Glutamatergic neuron (in vitro differentiated cells): Measurements from ENCODE around the gene KMT2E. TPM values are rescaled to one million over a fixed set of nuclear protein-coding genes. Genes with fewer than 3 reads are reported as not detected.

ENCODE experiments used
- DNase-seq: peaks from one replicate; pipeline ENCODE4 v3.0.0; 2022
- H3K27ac Mint-ChIP-seq: one replicate; pipeline ENCODE4 v1.8.0; 2020; ENCODE audit warnings: mild to moderate bottlenecking, mixed read lengths, inconsistent platforms; ENCODE audit not compliant: unreplicated experiment
- H3K27me3 Mint-ChIP-seq: one replicate; pipeline ENCODE4 v1.8.0; 2020; ENCODE audit warnings: mild to moderate bottlenecking, moderate library complexity, mixed read lengths, inconsistent platforms; ENCODE audit not compliant: unreplicated experiment
- H3K36me3 Mint-ChIP-seq: one replicate; pipeline ENCODE4 v1.8.0; 2020; ENCODE audit warnings: mild to moderate bottlenecking, mixed read lengths, inconsistent platforms; ENCODE audit not compliant: unreplicated experiment
- H3K4me1 Mint-ChIP-seq: one replicate; pipeline ENCODE4 v1.8.0; 2020; ENCODE audit warnings: mild to moderate bottlenecking, low read depth, mixed read lengths, inconsistent platforms; ENCODE audit not compliant: unreplicated experiment
- H3K4me3 Mint-ChIP-seq: one replicate; pipeline ENCODE4 v1.8.0; 2020; ENCODE audit warnings: mild to moderate bottlenecking, mixed read lengths, inconsistent platforms; ENCODE audit not compliant: unreplicated experiment
- H3K9me3 Mint-ChIP-seq: one replicate; pipeline ENCODE4 v1.8.0; 2020; ENCODE audit warnings: mild to moderate bottlenecking, moderate library complexity, mixed read lengths, inconsistent platforms; ENCODE audit not compliant: unreplicated experiment
- total RNA-seq: library from RNA; stranded (reverse); fragmentation: NEBNext Ultra II Directional; extraction: Animal tissue kit (Norgen Biotek cat#: 25700); gene quantifications from one replicate; pipeline ENCODE4 v1.2.1, GENCODE V29; 2021; ENCODE audit not compliant: unreplicated experiment
- TF ChIP-seq, protein P1 (sequence below): fragments of 200-600 bp; sonication (generic); IDR thresholded peaks from one replicate; pipeline ENCODE4 v1.5.0; 2021; ENCODE audit not compliant: partially characterized antibody, unreplicated experiment

KMT2E gene
- total RNA-seq, 1 donor from 2014 or later: 126 TPM

DNA sequence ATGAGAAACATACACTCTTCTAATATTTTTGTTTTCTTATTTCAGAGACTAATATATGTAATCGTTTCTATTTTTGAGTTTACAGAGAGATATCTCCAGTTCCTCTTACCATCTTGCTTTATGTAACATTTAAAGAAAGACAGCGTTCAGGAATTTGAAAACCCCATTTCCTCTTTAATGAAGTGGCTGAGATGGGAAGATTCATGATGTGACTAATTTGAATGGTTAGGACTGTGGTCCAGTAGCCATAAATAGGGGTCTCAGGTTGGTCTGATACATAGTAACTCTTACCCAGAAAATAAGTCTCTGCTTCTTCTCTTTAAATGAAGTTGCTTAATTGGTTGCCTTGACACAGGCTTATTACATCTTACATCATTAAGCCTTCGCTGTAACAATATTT is 6.9 kb downstream of the KMT2E start:
- H3K4me1 Mint-ChIP-seq: peaks cover 35% of the 10 kb centered on the region
- H3K9me3 Mint-ChIP-seq: peaks cover 5% of the 10 kb centered on the region
- H3K4me3 Mint-ChIP-seq: peak overlapping the region; percentile 46
- peak overlapping the region; percentile 33 for H3K27ac Mint-ChIP-seq
- no peaks in the 10 kb centered on the region for H3K36me3 Mint-ChIP-seq
- no peaks in the 10 kb centered on the region for H3K27me3 Mint-ChIP-seq
- no peak for DNase-seq
- TF ChIP-seq, protein P1, sequence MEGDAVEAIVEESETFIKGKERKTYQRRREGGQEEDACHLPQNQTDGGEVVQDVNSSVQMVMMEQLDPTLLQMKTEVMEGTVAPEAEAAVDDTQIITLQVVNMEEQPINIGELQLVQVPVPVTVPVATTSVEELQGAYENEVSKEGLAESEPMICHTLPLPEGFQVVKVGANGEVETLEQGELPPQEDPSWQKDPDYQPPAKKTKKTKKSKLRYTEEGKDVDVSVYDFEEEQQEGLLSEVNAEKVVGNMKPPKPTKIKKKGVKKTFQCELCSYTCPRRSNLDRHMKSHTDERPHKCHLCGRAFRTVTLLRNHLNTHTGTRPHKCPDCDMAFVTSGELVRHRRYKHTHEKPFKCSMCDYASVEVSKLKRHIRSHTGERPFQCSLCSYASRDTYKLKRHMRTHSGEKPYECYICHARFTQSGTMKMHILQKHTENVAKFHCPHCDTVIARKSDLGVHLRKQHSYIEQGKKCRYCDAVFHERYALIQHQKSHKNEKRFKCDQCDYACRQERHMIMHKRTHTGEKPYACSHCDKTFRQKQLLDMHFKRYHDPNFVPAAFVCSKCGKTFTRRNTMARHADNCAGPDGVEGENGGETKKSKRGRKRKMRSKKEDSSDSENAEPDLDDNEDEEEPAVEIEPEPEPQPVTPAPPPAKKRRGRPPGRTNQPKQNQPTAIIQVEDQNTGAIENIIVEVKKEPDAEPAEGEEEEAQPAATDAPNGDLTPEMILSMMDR: no peak

GRCh38 chr7:105021352-105021751 is 7.3 kb downstream of the KMT2E start:
- DNase-seq: no peak
- Mint-ChIP-seq H3K9me3 (peaks cover 5% of the 10 kb centered on the region), H3K36me3 (no peaks in the 10 kb centered on the region), H3K4me3 (no peak overlapping the region), H3K4me1 (peaks cover 39% of the 10 kb centered on the region), H3K27ac (peak overlapping the region; percentile 33), H3K27me3 (no peaks in the 10 kb centered on the region)
- TF ChIP-seq, protein P1: no peak

- peaks cover 42% of the 10 kb centered on the region for H3K4me1 Mint-ChIP-seq
Measured at GRCh38 chr7:105021967-105022366, 8.0 kb downstream of the KMT2E start.

GRCh38 chr7:105022458-105022857 is 8.5 kb downstream of the KMT2E start:
- Mint-ChIP-seq H3K4me1 (peaks cover 38% of the 10 kb centered on the region), H3K4me3 (no peak overlapping the region), H3K9me3 (peaks cover under 1% of the 10 kb centered on the region), H3K27me3 (no peaks in the 10 kb centered on the region), H3K27ac (peak overlapping the region; percentile 12), H3K36me3 (no peaks in the 10 kb centered on the region)
- TF ChIP-seq, protein P1: no peak
- DNase-seq: no peak

More at GRCh38 chr7:105021967-105022366, 8.0 kb downstream of the KMT2E start:
- no peak overlapping the region for H3K4me3 Mint-ChIP-seq
- no peak for DNase-seq
- no peaks in the 10 kb centered on the region for H3K27me3 Mint-ChIP-seq
- TF ChIP-seq, protein P1: no peak
- no peaks in the 10 kb centered on the region for H3K36me3 Mint-ChIP-seq
- H3K27ac Mint-ChIP-seq: no peak overlapping the region
- peaks cover 5% of the 10 kb centered on the region for H3K9me3 Mint-ChIP-seq

DNA sequence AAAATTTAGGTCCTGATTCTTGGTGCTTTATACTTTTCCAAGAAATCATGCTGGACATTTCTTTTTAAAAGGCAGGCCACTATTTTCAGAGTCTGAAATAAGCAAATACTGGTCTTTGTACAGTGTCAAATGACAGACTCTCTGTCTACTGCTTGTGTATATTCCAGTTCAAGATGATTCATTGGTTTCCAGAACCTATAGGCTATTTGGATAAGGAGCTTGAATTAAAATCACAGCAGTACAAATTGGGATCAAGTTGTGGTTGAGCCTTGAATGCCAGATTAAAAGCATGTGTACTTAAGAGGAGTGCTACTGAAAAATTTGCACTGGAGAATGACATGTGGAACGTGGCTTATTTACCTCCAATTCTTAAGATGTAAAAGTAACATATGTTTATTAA is 10.7 kb downstream of the KMT2E start:
- Mint-ChIP-seq H3K27ac (no peak overlapping the region), H3K36me3 (no peaks in the 10 kb centered on the region), H3K4me3 (no peak overlapping the region), H3K9me3 (no peaks in the 10 kb centered on the region), H3K27me3 (no peaks in the 10 kb centered on the region), H3K4me1 (peaks cover 35% of the 10 kb centered on the region)
- TF ChIP-seq, protein P1: no peak
- no peak for DNase-seq
